HEK293 (cell line): ENCODE measurements around the gene ZNF630.

Experiments used
- GLI4 ChIP-seq: fragments of 450-650 bp; formaldehyde crosslinking; IDR thresholded peaks from 2 replicates; pipeline ENCODE4 v1.5.1; 2016; ENCODE audit warnings: missing biosample characterization, missing genetic modification characterization
- GLIS2 ChIP-seq: fragments of 450-650 bp; formaldehyde crosslinking; IDR thresholded peaks from 2 replicates; pipeline ENCODE4 v1.5.1; 2016; ENCODE audit warnings: missing biosample characterization, missing genetic modification characterization
- HOXC10 ChIP-seq: sonication (generic); formaldehyde crosslinking; IDR thresholded peaks from 2 replicates; pipeline ENCODE4 v1.8.1; 2023; ENCODE audit warnings: mild to moderate bottlenecking, missing genetic modification reagents
- KLF9 ChIP-seq: fragments of 450-650 bp; formaldehyde crosslinking; IDR thresholded peaks from 2 replicates; pipeline ENCODE4 v1.5.1; 2016; ENCODE audit warnings: missing biosample characterization, missing genetic modification characterization, low read depth
- MZF1 ChIP-seq: fragments of 450-650 bp; formaldehyde crosslinking; IDR thresholded peaks from 2 replicates; pipeline ENCODE4 v1.5.1; 2017; ENCODE audit warnings: missing biosample characterization, missing genetic modification characterization, borderline replicate concordance
- OSR2 ChIP-seq: fragments of 450-650 bp; formaldehyde crosslinking; IDR thresholded peaks from 2 replicates; pipeline ENCODE4 v1.5.1; 2016; ENCODE audit warnings: missing biosample characterization, missing genetic modification characterization
- REPIN1 ChIP-seq: fragments of 450-650 bp; formaldehyde crosslinking; IDR thresholded peaks from 2 replicates; pipeline ENCODE4 v1.5.1; 2017; ENCODE audit warnings: missing biosample characterization, missing genetic modification characterization, low read depth
- SP3 ChIP-seq: fragments of 450-650 bp; formaldehyde crosslinking; IDR thresholded peaks from 2 replicates; pipeline ENCODE4 v1.5.1; 2016; ENCODE audit warnings: missing biosample characterization, missing genetic modification characterization
- ZBTB17 ChIP-seq: fragments of 450-650 bp; formaldehyde crosslinking; IDR thresholded peaks from 2 replicates; pipeline ENCODE4 v1.5.1; 2016; ENCODE audit warnings: missing biosample characterization, missing genetic modification characterization
- ZBTB21 ChIP-seq: fragments of 450-650 bp; formaldehyde crosslinking; IDR thresholded peaks from 2 replicates; pipeline ENCODE4 v1.5.1; 2017; ENCODE audit warnings: missing biosample characterization, missing genetic modification characterization
- ZFP37 ChIP-seq: fragments of 450-650 bp; formaldehyde crosslinking; IDR thresholded peaks from 2 replicates; pipeline ENCODE4 v1.5.1; 2016; ENCODE audit warnings: missing biosample characterization, missing genetic modification characterization
- ZNF132 ChIP-seq: fragments of 450-650 bp; formaldehyde crosslinking; IDR thresholded peaks from 2 replicates; pipeline ENCODE4 v1.5.1; 2017; ENCODE audit warnings: missing biosample characterization, missing genetic modification characterization, borderline replicate concordance
- ZNF133 ChIP-seq: fragments of 450-650 bp; formaldehyde crosslinking; IDR thresholded peaks from 2 replicates; pipeline ENCODE4 v1.5.1; 2016; ENCODE audit warnings: missing biosample characterization, missing genetic modification characterization
- ZNF175 ChIP-seq: fragments of 450-650 bp; formaldehyde crosslinking; IDR thresholded peaks from 2 replicates; pipeline ENCODE4 v1.5.1; 2016; ENCODE audit warnings: missing biosample characterization, missing genetic modification characterization
- ZNF514 ChIP-seq: fragments of 450-650 bp; formaldehyde crosslinking; IDR thresholded peaks from 2 replicates; pipeline ENCODE4 v1.5.1; 2016; ENCODE audit warnings: missing biosample characterization, missing genetic modification characterization
- ZNF626 ChIP-seq: fragments of 450-650 bp; sonication (Bioruptor Pico); formaldehyde crosslinking; IDR thresholded peaks from 2 replicates; pipeline ENCODE4 v1.5.1; 2018; ENCODE audit warnings: missing biosample characterization, missing genetic modification characterization, inconsistent platforms
- ZNF701 ChIP-seq: fragments of 450-650 bp; formaldehyde crosslinking; IDR thresholded peaks from 2 replicates; pipeline ENCODE4 v1.5.1; 2016; ENCODE audit warnings: missing biosample characterization, missing genetic modification characterization
- ZNF707 ChIP-seq: fragments of 450-650 bp; formaldehyde crosslinking; IDR thresholded peaks from 2 replicates; pipeline ENCODE4 v1.5.1; 2016; ENCODE audit warnings: missing biosample characterization, missing genetic modification characterization
- TF ChIP-seq, protein P1 (sequence below): fragments of 450-650 bp; formaldehyde crosslinking; IDR thresholded peaks from 2 replicates; pipeline ENCODE4 v1.5.1; 2016; ENCODE audit warnings: missing biosample characterization, missing genetic modification characterization
- TF ChIP-seq, protein P2 (sequence below): fragments of 450-650 bp; formaldehyde crosslinking; IDR thresholded peaks from 2 replicates; pipeline ENCODE4 v1.5.1; 2017; ENCODE audit warnings: missing biosample characterization, missing genetic modification characterization
- TF ChIP-seq, protein P3 (sequence below): fragments of 450-650 bp; formaldehyde crosslinking; IDR thresholded peaks from 2 replicates; pipeline ENCODE4 v1.5.1; 2017; ENCODE audit warnings: missing biosample characterization, missing genetic modification characterization
- TF ChIP-seq, protein P4 (sequence below): fragments of 450-650 bp; formaldehyde crosslinking; IDR thresholded peaks from 2 replicates; pipeline ENCODE4 v1.5.1; 2016; ENCODE audit warnings: missing biosample characterization, missing genetic modification characterization, borderline replicate concordance
- TF ChIP-seq, protein P5 (sequence below): fragments of 450-650 bp; IDR thresholded peaks from 2 replicates; pipeline ENCODE4 v1.5.1; 2018; ENCODE audit warnings: missing biosample characterization, mild to moderate bottlenecking, missing genetic modification characterization
- TF ChIP-seq, protein P6 (sequence below): fragments of 450-650 bp; formaldehyde crosslinking; IDR thresholded peaks from 2 replicates; pipeline ENCODE4 v1.5.1; 2016; ENCODE audit warnings: missing biosample characterization, missing genetic modification characterization
- TF ChIP-seq, protein P7 (sequence below): fragments of 450-650 bp; formaldehyde crosslinking; IDR thresholded peaks from 2 replicates; pipeline ENCODE4 v1.5.1; 2016; ENCODE audit warnings: missing biosample characterization, missing genetic modification characterization
- TF ChIP-seq, protein P8 (sequence below): fragments of 450-650 bp; formaldehyde crosslinking; IDR thresholded peaks from 2 replicates; pipeline ENCODE4 v1.5.1; 2016; ENCODE audit warnings: missing biosample characterization, missing genetic modification characterization

ZNF630 gene

DNA sequence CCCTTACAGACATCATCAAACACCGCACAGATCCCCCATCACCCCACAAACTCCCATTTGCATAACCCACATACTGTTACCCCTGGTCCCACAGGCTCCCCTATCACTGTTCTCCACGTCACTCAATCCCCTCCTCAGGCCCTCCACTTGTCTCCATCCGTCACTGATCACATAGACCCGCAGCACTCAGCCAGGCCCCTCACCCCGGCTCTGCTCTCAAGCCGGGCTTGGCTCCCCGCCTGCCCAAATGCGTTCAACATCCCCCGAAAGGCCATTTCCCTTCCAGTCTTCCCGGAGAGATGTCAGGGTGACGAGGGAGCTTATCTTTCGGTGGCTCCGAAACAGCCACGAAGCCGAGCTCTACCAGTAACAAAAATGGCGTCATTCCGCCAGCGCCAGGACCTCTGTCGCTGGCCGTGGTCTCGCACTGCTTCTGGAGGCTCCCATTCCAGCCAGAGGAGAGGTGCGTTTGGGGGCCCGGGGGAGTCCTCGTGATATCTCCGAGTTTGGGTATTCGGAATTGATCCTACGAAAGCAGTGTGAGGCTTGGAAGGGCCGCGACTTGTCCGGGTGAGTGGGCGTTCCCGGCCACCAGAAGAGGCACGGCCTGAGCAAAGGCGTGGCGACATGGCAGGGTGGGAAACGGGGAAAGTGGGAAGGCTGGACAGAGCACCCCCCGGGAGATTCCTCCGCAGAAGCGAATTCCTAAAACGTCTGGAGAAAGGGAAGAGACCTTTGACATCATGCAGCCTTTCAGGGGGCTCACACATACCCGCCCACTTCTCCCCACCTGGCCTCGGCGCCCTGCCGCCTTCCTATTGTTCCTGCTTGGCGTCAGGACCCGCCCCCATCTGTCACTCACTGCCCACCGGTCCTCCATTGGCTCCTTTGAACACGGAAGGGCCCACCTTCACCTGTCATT is at the start of gene ZNF630 (continued):
- TF ChIP-seq ZNF707 (tag by site-specific recombination) (no peak), GLI4 (tag by site-specific recombination) (no peak), ZNF132 (tag by site-specific recombination) (no peak), ZNF175 (tag by site-specific recombination) (no peak), ZFP37 (tag by site-specific recombination) (no peak), REPIN1 (tag by site-specific recombination) (no peak), HOXC10 (CRISPR knock-in tag) (no peak), ZNF626 (tag by site-specific recombination) (no peak), SP3 (peak; percentile 63), OSR2 (tag by site-specific recombination) (no peak), ZBTB17 (peak; percentile 54), MZF1 (tag by site-specific recombination) (no peak), ZBTB21 (tag by site-specific recombination) (no peak), ZNF701 (tag by site-specific recombination) (no peak), GLIS2 (no peak), ZNF133 (tag by site-specific recombination) (no peak), KLF9 (peak; percentile 77), ZNF514 (tag by site-specific recombination) (no peak)
- TF ChIP-seq, protein P1, sequence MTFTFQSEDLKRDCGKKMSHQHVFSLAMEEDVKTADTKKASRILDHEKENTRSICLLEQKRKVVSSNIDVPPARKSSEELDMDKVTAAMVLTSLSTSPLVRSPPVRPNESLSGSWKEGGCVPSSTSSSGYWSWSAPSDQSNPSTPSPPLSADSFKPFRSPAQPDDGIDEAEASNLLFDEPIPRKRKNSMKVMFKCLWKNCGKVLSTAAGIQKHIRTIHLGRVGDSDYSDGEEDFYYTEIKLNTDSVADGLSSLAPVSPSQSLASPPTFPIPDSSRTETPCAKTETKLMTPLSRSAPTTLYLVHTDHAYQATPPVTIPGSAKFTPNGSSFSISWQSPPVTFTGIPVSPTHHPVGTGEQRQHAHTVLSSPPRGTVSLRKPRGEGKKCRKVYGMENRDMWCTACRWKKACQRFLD (tag by site-specific recombination) = no peak
- TF ChIP-seq, protein P2, sequence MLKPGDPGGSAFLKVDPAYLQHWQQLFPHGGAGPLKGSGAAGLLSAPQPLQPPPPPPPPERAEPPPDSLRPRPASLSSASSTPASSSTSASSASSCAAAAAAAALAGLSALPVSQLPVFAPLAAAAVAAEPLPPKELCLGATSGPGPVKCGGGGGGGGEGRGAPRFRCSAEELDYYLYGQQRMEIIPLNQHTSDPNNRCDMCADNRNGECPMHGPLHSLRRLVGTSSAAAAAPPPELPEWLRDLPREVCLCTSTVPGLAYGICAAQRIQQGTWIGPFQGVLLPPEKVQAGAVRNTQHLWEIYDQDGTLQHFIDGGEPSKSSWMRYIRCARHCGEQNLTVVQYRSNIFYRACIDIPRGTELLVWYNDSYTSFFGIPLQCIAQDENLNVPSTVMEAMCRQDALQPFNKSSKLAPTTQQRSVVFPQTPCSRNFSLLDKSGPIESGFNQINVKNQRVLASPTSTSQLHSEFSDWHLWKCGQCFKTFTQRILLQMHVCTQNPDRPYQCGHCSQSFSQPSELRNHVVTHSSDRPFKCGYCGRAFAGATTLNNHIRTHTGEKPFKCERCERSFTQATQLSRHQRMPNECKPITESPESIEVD = no peak
- TF ChIP-seq, protein P3, sequence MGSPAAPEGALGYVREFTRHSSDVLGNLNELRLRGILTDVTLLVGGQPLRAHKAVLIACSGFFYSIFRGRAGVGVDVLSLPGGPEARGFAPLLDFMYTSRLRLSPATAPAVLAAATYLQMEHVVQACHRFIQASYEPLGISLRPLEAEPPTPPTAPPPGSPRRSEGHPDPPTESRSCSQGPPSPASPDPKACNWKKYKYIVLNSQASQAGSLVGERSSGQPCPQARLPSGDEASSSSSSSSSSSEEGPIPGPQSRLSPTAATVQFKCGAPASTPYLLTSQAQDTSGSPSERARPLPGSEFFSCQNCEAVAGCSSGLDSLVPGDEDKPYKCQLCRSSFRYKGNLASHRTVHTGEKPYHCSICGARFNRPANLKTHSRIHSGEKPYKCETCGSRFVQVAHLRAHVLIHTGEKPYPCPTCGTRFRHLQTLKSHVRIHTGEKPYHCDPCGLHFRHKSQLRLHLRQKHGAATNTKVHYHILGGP (tag by site-specific recombination) = no peak
- TF ChIP-seq, protein P4, sequence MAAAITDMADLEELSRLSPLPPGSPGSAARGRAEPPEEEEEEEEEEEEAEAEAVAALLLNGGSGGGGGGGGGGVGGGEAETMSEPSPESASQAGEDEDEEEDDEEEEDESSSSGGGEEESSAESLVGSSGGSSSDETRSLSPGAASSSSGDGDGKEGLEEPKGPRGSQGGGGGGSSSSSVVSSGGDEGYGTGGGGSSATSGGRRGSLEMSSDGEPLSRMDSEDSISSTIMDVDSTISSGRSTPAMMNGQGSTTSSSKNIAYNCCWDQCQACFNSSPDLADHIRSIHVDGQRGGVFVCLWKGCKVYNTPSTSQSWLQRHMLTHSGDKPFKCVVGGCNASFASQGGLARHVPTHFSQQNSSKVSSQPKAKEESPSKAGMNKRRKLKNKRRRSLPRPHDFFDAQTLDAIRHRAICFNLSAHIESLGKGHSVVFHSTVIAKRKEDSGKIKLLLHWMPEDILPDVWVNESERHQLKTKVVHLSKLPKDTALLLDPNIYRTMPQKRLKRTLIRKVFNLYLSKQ (tag by site-specific recombination) = no peak
- TF ChIP-seq, protein P5, sequence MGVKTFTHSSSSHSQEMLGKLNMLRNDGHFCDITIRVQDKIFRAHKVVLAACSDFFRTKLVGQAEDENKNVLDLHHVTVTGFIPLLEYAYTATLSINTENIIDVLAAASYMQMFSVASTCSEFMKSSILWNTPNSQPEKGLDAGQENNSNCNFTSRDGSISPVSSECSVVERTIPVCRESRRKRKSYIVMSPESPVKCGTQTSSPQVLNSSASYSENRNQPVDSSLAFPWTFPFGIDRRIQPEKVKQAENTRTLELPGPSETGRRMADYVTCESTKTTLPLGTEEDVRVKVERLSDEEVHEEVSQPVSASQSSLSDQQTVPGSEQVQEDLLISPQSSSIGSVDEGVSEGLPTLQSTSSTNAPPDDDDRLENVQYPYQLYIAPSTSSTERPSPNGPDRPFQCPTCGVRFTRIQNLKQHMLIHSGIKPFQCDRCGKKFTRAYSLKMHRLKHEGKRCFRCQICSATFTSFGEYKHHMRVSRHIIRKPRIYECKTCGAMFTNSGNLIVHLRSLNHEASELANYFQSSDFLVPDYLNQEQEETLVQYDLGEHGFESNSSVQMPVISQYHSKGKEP (tag by site-specific recombination) = no peak
- TF ChIP-seq, protein P6, sequence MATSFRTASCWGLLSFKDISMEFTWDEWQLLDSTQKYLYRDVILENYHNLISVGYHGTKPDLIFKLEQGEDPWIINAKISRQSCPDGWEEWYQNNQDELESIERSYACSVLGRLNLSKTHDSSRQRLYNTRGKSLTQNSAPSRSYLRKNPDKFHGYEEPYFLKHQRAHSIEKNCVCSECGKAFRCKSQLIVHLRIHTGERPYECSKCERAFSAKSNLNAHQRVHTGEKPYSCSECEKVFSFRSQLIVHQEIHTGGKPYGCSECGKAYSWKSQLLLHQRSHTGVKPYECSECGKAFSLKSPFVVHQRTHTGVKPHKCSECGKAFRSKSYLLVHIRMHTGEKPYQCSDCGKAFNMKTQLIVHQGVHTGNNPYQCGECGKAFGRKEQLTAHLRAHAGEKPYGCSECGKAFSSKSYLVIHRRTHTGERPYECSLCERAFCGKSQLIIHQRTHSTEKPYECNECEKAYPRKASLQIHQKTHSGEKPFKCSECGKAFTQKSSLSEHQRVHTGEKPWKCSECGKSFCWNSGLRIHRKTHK (tag by site-specific recombination) = no peak
- TF ChIP-seq, protein P7, sequence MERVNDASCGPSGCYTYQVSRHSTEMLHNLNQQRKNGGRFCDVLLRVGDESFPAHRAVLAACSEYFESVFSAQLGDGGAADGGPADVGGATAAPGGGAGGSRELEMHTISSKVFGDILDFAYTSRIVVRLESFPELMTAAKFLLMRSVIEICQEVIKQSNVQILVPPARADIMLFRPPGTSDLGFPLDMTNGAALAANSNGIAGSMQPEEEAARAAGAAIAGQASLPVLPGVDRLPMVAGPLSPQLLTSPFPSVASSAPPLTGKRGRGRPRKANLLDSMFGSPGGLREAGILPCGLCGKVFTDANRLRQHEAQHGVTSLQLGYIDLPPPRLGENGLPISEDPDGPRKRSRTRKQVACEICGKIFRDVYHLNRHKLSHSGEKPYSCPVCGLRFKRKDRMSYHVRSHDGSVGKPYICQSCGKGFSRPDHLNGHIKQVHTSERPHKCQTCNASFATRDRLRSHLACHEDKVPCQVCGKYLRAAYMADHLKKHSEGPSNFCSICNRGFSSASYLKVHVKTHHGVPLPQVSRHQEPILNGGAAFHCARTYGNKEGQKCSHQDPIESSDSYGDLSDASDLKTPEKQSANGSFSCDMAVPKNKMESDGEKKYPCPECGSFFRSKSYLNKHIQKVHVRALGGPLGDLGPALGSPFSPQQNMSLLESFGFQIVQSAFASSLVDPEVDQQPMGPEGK (tag by site-specific recombination) = peak; percentile 35; the same call in 1 of the 2 replicates
- TF ChIP-seq, protein P8, sequence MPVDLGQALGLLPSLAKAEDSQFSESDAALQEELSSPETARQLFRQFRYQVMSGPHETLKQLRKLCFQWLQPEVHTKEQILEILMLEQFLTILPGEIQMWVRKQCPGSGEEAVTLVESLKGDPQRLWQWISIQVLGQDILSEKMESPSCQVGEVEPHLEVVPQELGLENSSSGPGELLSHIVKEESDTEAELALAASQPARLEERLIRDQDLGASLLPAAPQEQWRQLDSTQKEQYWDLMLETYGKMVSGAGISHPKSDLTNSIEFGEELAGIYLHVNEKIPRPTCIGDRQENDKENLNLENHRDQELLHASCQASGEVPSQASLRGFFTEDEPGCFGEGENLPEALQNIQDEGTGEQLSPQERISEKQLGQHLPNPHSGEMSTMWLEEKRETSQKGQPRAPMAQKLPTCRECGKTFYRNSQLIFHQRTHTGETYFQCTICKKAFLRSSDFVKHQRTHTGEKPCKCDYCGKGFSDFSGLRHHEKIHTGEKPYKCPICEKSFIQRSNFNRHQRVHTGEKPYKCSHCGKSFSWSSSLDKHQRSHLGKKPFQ (tag by site-specific recombination) = no peak
